ENCODE data around the gene NR3C1.

Gene NR3C1

DNA sequence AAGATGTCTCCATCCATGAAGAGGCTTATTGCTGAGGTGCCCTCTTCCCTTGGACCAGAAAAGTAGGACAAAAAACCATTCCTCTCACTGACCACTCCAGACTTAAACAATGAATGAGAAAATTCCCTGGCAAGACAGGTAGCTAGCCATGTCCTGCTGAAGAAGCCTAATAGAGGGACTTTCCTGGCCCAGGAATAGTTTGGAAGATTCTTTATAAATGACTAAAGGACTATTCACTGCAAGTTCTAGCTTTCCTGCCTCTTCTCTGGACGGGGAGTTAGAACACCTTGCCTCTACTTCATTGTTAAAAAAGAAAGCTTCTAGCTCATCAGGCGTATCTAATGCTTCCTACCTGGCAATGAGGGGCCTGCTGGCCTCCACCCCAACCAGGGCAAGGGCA, 153.6 kb downstream of the NR3C1 start:
- DNase-seq, result no peak

DNA sequence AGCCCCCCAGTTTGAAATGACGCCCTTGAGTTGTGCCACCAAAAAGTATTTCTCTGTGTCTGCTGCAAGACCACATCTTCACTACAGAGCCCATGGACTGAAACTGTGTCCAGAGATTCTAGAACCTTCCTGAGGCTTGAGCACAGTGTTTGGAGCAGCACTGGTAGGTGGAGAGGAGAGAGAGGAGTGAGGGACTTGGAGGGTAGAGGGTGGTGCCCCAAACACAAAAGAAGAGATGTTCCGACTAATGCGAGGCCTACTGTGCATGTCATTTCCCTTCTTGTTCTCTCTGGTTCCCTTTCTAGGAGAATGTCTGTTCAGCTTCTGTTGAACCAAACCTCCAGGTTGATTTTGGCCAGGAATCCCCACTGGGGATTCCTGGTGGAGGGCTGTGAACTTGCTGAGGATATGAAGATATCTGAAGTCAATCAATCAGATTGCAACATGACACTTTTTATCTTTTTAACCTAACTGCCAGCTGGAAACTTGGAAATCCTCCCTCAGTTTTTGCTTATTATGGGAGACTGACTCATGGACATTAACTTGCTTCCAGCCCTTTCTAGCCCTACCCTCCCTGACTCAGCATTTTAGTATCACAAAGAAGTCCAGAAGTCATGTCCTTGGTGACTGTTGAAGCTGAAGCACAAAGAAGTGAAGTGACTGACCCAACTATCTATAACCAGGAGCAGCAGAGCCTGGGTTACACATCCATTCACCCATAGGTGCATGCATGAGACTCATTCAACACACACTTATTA, 154.5 kb downstream of the NR3C1 start:
- DNase-seq, result no peak

DNA sequence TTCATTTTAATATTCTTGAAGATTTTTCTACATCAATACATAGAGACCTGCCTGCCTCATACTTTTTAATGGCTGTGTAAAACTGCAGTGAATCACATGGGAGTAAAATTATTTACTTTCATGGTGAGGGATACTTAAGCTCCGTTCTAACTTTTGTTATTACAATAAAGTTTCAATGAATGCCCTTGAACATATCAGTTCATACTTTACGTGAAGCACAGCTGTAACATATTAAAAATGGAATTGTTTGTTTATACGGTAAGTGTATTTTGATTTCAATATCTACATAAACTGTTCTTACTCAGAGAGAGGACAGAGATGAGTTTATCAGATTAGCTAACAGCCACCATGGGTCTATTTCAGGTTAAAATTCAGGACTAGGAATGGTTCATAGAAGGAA, 155.1 kb downstream of the NR3C1 start:
- no peak for DNase-seq

DNA sequence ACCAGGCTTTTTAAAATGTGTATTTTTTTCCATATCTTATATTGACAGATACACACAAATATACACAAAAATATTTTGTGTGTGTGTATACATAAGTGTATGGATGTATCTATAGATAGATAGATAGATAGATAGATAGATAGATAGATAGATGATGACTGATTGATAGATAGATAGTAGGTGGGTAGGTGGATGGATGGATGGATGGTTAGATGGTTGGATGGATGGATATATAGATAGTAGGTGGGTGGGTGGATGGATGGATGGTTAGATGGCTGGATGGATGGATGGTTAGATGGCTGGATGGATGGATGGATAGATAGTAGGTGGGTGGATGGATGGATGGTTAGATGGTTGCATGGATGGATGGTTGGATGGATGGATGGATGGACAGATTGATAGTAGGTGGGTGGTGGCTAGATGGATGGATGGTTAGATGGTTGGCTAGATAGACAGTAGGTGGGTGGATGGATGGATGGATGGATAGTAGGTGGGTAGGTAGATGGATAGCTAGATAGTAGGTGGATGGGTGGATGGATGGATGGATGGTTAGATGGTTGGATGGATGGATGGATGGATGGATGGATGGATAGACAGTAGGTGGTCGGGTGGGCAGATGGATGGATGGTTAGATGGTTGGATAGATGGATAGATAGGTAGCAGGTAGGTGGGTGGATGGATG, 156.2 kb downstream of the NR3C1 start:
- no peak for DNase-seq

DNA sequence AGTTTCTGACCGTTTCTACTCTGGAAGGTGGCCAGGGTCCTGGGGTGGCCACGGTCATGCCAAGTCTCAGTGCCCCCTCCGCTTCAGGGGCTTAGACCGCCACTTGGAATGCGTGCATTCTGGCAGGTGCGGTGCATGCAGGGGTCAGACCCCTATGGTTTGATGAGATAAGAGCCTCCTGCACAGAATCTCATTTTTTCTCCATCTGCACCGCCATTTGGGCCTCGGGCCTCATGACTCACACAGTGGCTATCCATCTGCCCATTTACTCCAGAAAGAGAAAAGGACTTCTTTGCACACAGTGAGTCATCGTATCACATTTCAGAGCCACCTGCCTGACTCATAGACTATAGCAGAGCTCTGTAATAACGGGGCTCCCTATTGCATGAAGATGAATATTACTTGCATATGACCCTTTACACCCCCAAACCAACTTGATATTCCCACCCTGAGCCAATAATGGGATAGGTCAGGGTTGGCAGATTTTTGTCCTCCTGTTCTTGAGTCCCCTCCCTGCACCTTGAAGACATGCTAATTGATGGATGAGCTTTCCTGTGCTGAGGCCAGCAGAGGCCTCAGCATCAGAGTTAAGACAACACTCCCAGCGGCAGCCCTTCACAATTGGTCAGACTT, 157.4 kb downstream of the NR3C1 start:
- DNase-seq, result no peak

DNA sequence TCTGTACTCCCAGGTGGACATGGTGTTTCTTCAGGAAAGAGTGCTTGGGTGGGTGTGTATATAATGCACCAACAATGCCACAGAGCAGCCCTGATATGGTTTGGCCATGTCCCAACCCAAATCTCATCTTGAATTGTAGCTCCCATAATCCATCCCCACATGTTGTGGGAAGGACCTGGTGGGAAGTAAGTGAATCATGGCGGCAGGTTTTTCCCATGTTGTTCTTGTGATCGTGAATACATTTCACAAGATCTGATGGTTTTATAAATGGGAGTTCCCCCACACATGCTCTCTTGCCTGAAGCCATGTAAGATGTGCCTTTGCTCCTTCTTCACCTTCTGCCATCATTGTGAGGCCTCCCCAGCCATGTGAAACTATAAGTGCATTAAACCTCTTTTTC, 158.5 kb downstream of the NR3C1 start:
- no peak for DNase-seq

DNA sequence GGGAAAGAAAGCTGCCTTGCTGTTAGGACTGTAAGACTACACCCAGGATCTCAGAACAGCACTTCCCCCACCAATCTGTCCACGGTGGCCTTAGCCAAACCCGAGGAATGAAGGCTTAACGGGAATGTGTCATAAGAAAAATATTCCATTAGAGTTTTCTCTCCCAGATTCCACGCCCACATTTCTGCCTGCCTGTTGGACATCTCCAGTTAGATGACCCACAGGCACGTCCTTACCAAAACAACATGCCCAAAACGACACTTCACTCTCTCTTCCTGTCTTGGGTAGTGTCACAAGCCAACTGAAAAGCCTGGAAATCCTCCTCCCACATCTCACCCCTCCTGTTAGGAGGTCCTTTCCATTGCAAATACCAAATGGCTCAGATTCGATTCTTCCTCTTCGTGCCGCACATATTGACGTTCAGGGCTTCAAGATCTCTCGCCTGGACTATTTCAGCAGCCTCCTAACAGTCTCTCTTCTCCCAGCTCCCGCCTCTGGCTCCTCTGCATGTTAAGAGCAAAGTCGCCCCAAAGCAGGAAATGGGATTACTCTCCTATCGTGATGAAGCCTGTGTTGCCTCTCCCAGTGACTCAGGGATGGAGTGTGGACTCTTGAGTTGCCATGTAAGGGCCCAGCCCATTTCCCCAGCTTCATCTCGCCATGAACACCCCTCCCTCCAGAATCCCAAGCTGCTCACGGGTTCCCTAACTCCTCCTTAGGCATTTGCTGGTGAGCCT, 159.3 kb downstream of the NR3C1 start:
- DNase-seq, result no peak

DNA sequence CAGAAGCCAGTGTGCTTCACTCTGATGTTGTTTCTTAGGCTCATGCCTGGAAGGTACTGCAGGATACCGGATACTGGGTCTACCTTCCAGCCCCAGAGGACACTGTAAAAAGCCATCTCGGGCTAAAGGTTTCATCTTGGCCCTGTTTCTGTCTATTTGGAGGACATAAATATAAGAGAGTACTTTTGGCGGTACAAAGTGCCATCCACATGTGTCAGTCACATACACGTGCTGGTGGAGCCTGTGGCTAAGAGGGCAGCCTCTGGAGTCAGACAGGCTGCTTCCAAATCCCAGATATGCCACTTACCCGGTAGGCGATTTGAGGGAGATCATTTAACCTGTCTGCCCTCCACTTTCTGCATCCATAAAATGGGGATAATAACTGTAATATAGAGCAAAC, 160.4 kb downstream of the NR3C1 start:
- DNase-seq, result no peak

DNA sequence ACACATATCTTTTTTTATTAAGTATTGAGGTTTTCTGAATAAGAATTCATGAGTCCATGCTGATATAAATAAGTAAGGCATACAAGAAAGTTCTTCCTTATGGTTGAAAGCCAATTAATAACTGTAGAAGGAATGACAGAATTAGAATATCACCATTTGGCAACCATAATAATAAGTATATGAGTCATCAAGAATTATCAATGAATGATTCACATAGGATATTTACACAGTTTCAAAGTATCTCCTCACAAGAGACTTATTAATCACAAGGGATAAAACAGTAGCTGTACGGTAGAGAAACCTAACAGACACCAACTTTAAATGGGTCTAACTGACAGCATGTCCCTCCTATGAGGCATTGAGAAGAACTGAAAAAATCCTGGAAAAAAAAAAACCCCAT, 161.6 kb downstream of the NR3C1 start:
- DNase-seq, result no peak

DNA sequence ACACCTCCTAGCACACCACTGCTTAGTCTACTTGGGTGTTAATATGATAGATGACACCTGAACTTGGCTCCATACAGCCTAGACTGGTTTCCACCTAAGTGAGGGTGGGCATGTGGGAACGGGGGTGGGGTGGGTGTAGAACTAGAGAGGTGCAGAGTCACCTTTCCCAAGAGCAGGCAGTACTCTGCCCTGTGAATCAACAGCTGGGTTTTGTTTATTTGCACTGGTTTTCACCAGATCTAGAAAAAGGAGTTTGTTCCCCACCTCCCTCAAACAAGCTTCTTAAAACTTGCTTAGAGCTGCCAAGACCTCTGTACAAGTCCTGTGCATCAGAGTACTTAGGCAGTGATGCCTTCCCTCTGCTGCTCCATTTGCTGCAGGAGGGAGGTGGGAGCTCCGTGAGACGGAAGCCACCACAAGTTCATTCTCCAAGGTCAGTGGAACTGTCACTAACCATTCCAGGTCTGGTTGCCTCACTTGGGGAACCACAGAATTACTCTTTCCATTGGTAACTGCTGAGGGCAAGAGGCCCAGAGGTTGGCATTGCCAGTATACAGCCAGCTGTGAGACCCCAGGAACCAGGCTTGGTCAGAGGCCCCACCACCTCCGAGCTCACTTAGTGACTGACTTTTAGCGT, 163.5 kb downstream of the NR3C1 start:
- no peak for DNase-seq

DNA sequence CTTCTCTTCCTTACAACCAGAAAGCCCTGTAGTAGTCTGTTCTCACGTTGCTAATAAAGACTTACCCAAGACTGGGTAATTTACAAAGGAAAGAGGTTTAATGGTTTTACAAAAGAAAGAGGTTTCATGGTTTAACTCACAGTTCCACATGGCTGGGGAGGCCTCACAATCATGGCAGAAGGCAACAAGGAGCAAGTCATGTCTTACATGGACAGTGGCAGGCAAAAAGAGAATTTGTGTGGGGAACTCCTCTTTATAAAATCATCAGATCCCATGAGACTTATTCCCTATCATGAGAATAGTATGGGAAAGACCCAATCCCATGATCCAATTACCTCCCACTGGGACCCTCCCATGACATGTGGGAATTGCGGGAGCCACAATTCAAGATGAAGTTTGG, 164.9 kb downstream of the NR3C1 start:
- DNase-seq, result no peak

DNA sequence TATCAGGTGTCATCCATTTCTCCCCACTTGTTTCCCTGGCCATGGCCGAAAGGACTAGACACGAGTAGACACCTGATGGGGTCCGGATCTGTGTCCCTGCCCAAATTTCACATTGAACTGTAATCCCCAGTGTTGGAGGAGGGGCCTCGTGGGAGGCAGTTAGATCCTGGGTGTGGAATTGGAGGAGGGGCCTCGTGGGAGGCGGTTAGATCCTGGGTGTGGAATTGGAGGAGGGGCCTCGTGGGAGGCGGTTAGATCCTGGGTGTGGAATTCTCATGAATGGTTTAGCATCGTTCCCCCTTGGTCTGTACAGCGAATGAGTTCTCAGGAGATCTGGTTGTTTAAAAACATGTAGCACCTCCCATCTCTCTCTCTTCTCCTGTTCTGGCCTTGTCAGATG, 165.8 kb downstream of the NR3C1 start:
- no peak for DNase-seq

DNA sequence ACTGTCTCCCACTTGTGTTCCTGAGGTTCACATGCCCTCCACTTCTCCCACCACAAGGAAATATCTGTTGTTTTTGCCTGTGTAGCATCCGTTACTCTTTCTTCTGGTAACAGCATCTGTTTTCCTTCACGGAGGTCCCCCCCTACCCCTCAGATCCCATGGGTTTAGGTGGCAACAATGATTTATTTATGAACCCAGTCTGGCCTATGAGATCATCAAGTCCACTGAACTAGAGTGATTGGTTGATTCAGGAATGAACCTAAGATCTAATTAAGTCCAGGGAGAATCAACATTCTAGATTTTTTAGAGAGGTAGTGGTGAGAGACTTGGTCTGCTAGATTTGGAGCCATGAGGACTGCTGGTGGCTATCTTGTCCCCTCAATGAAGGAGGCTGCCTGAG, 166.8 kb downstream of the NR3C1 start:
- DNase-seq, result no peak

DNA sequence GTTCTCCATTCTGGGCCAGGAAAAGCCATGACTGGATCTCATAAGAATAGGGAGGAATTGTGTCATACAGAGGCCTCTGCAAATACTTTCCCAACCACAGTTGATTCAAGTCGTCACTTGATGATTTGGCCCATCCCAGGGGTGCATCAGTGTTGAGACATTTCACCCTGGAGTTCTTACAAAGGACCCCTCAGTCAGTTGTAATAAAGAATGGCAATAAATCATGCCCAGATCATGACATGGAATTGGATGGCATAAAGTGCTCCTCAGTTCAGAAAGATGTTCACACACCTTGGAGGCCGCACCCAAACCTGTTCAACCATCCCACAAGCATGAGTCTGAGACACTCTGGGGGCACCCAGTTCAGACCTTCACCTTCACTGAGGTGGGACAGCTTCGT, 168.1 kb downstream of the NR3C1 start:
- no peak for DNase-seq

DNA sequence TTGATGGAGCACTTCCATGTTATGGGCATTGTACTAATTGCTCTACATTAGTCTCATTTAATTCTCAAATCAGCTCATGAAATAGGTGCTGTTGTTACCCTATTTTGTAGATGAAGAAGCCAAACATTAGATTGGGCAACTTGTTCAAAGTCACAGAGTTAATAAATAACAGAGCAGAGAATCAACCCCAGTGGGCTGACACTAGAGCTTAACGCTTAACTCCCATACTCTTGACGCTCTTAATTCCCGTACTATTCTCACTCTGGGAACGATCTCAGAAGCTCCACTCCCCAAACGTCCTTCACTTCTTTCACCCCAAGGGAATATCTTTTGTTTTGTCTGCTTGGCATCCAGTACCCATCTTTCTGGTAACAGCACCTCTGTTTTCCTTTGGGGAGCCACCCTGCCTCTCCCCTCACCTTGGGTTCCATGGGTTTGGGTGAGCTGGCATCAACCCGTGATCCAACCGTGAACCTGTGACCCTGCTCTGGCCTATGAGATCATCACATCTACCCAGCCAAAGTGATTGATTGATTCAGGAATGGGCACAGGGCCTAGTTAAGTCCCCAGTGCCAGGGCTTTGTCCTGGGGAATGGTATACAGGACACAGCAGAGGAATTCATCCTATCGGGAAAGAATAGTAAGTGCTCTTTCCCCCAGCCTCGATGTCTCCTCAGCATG, 169.2 kb downstream of the NR3C1 start:
- DNase-seq, result no peak

DNA sequence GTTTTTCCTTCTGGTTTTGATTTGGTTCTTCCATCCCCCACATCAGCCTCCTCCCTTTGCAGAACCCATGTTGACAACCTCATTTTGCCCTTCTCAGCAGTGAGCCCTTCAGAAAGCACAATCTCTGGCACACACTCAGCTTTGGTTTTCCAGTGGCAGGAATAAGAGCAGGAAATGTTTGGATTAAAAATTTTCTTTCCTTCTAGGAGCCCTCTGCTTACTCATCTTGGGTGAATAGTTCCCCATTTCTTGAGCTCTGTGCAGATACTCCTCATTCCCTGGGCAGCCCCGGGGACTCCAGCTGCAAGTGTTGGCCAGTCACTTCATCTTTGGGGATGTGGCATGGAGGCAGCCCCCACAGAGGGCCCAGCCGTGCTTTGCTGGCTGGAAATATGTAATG, 170.5 kb downstream of the NR3C1 start:
- DNase-seq, result no peak

DNA sequence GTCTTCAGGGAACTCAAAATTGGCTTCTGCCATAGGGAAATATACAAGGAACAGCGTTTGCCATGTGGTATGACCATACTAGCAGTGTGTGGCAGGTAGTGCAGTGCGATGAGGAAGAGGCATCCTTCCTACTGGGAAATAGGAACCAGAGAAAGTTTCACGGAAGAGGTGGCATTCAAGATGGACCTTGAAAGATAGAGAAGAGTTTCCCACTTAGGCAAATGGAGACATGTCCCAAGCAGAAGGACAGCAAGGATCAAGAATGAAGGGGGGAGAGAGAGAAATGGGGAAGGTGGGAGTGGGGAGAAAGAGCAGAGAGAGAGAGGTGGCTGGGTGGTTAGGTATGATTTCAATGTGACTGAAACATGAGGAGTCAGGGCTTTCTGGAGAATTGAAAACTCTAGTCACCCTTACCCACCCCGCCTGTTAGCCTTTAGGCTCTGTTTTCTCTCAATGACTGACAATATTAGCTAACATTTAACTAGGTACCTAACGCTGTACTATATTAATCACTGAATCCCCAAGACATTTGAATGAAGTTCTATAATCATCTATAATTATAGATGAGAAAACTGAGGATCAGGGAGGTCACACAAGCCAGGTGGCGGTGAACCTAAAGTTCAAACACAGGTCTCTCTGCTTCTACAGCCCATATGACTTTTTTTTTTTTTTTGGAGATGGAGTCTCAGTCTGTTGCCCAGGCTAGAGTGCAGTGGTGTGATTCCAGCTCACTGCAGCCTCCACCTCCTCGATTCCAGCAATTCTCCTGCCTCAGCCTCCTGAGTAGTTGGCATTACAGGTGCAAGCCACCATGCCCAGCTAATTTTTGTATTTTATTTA, 171.3 kb downstream of the NR3C1 start:
- no peak for DNase-seq

DNA sequence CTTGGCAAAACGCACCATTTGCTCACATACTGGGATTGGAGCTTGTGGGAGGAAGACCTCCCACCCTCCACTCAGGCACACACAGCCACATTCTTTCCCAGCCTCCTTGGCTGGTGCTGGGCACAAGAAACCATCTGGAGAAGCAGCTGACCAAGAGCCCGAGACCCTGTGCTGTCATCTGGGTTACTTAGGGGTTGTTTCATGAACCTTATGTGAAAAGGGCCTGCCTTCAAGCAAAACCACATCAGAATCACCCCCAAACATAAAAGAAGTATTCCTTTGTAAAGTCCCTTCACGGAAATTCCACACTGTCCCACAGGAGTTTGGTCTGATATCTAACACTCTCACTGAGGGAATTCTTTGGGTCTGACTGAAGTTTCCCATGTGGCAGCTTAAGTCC, 172.1 kb downstream of the NR3C1 start:
- no peak for DNase-seq

DNA sequence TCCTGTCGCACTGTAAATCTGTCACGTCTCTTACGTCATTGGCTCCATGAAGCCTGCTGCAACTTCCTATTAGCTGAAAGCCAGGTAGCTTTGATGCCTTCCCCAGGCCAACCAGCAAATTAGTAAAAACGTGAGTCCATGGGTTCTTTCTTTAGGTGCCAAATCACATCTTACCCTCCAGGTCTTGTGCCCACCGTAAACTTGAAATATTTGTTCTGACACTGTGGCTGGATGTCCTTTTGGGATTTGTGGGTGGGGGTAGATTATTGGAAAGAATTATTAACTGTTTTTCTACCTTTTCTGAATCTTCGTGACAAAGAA, 172.8 kb downstream of the NR3C1 start:
- DNase-seq, result no peak

DNA sequence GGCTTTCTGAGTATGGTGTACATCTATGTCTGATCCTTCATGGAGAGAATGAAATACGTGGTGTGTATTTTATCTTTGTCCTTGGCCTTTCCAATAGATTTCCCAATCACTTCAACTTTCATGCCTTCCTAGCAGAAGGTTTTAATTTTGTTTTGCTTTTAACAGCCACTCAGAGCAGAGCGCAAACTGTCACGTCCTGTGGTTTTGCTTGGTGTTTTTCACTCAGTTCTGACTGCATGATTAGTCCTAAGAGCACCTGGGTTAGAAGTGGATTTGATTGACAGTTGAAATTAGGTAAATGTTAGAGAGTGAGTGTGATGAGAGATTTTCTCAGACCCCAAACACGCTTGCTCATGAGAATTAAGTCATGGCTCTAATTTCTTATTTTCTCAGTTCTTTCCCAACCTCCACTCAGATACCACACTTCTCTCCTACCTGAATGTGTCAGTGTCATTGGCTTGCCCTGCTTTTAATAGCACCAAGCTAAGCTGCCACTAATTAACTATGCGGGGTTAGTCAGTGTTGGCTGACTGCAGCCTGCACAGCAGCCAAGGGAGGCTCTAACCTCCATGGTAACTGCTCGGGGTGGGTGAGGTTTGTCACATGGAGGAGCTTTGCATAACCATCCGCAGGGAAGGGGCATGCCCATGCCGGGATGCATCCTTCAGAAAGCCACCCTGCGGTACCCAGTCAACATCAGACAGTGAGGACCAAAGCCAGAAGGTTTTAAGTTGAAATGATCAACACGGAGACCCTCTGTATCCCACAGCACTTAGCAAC, 173.4 kb downstream of the NR3C1 start:
- no peak for DNase-seq

DNA sequence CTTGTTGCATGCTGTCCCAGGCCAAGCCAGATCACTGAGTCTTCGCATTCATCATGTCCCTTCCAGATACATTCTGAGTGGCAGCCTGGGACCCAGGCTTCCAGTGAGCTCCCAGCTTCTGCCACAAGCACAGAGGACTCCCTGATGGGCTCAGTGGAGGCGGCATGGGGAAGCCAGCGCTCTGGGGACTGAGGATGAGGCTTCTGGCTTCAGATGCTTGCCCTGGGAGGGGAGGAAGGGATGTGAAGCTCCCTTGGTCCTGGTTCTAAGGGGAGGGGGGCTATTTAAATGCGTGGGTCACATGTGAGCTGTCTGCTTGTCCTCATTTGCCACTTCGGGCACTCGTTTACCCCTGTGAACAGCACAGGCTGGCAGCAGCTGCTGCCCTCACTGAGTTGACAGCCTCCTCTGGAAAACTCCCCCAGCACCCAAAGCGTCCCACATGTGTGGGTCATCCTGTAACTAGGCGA, 174.0 kb downstream of the NR3C1 start:
- DNase-seq, result no peak
